KG1 (cell line): ENCODE measurements around the gene OTULINL.

Experiments used
- DNase-seq: peaks from one replicate; lab custom pipeline; 2025; lab: John Stamatoyannopoulos, UW

OTULINL gene

DNA sequence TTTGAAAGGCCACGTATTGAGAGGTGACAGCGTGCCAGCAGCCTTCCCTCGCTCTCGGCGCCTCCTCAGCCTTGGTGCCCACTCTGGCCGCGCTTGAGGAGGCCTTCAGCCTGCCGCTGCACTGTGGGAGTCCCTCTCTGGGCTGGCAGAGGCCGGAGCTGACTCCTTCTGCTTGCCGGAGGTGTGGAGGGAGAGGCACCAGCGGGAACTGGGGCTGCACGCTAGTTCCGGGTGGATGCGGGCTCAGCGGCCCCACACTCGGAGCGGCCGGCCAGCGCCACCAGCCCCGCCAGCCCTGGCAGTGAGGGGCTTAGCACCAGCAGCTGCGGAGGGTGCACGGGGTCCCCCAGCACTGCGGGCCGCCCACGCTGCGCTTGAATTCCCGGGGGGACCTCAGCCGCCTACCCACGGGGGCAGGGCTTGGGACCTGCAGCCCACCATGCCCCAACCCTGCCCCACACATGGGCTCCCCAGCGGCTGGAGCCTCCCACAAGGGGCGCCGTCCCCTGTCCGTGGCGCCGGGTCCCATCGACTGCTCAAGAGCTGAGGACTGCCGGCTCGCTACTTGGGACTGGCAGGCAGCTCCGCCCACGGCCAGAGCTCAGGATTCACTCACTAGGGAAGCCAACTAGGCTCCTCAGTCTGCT is 4.4 kb upstream of the OTULINL start:
- no peak for DNase-seq

DNA sequence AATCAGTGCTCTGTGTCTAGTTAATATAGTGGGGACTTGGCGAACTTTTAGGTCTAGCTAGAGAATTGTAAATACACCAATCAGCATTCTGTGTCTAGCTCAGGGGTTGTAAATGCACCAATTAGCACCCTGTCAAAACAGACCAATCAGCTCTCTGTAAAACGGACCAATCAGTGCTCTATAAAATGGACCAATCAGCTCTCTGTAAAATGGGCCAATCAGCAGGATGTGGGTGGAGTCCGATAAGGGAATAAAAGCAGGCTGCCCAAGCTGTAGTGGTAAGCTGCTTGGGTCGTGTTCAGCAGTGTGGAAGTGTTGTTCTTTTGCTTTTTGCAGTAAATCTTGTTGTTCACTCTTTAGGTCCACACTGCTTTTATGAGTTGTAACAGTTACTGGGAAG is 3.6 kb upstream of the OTULINL start:
- no peak for DNase-seq

DNA sequence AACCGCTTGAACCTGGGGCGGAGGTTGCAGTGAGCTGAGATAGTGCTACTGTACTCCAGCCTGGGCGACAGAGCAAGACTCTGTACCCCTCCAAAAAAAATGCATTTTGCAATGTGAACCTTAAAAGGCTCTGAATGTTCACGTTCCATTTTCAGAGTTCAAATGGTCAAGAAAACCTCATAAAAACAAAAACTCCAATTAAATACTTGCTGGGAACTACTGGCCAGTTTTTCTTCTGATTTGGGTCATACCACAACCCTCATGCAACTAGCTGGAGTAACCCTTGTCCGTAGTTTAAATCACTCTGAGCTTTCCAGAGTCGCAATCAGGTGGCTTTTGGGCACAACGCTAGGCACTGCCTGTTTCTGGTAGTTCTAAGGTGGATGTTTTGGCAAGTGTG is 2.3 kb upstream of the OTULINL start:
- DNase-seq = no peak

DNA sequence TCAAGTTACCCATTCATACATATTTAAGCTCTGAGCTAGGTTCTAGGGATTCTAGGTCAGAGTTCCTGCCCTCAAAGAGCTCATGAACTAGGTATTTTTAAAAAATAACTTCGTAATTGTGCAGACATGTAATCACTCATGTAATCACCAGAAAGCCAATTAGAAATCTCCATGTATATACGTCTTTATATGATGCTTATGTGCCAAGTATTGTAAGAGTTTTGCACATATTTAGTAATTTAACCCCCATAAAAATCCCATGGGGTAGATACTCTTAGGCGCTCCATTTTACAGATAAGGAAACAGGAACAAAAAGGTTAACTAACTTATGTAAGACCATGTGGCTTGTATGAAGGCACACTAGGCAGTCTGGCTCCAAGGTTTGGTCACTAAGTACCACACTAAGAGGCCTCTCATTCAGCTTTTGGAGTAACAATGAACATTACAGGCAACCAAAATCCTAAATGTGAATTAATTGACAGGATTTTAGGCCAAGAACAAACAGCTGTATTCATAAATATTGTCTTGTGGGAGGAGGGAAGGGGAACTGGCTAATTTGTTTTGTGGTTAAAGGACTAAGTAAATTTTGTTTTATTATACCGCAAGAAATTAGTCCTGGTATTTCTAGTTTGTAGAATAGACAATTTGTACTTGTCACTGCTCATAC is 1.7 kb upstream of the OTULINL start:
- no peak for DNase-seq

DNA sequence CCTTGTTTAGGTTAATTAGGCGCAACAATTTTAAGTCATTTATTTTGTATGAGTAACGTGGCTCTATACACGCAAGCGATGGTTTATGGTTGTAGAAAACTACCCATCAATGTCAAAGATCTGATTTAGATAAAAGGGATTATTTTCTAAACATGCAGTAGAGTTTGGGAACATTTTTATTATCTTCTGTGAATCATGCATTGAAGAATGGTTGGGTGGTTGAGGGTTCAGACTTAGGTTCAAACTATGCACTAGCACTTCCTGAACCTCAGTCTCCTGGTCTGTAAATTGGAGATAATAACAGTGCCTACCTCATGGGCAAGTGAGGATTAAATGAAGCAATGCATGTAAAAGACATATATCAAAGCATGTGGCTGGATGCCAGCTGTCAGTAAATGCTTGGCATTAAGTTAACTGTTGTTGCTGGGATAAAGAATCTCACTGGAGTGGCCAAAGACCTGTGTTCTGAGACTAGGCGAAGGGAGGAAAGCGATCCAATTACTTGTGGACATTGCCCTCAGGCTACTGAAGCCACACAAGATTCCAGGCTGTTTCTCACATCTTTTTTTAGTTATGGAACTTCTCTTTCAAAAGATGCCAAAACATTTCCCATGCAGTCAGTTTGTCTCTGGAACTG is 1.1 kb upstream of the OTULINL start:
- DNase-seq = no peak

DNA sequence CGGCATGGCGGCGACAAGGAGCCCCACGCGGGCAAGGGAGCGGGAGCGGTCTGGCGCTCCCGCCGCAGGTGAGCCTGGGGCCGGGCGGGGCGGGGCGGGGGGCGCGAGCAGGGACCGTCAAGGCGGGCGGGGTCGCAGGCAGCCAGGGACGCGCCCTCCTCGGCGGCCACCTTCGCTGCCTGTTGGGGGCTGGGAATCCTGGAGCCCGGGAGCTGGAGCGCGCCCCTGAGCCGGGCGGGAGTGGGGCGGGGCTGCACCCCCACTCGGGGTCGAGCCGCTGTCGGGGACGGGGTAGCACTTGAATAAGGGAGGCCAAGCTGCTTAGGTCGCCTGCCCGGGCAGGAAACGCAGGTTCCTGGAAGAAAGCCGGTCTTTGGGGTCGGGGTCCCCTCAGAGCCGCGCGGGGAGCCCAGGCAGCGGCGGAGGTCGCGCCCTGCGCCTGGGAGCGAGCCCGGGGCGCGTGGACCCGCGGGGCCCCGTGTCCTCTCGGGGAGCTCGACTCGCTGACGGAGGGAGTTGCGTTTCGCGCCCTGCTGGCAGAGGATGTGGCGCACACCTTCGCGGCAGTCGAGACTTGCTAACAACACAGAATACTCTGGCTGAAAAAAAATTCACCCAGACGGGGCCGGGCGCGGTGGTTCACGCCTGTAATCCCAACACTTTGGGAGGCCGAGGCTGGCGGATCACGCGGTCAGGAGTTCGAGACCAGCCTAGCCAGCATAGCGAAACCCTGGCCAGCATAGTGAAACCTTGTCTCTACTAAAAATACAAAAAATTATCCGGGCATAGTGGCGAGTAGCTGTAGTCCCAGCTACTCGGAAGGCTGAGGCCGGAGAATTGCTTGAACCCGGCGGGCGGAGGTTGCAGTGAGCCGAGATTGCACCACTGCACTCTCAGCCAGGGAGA is 552 bp downstream of the OTULINL start:
- DNase-seq = peak; percentile 35

DNA sequence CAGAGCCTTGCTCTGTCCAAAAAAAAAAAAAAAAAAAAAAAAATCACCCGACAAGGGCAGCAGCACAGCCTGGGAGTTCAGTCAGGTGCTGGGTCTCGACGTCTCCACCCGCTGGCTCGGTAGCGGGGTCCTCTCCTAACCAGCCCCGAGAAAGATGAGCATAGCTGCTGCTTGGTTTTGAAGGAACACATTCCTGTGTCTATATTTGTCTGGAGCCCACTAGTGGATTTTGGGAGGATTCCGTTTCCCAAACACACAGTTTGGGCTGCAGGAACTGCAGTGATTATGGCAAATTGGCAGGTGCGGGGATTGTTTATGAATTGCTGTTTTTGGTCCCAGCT is 1.2 kb downstream of the OTULINL start:
- no peak for DNase-seq

DNA sequence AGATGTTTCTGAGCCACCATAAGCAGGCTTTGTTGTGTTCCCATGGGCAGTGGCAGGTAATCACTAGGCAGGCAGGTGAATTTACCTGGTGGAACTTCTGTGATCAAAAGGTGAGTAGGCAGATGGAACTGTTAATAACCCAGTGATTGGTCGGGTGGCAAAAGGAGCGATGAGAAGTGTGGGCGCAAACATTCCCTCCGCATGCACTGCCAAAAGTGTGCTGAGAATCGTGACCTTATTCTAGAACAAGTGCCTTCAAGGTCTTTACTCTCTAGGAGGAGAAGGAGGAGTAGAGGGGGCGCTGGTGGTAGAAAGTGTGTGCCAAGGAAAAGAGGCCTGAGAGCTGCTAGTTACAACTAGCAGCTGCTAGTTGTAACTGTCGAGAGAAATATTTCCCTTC is 3.3 kb downstream of the OTULINL start:
- no peak for DNase-seq

DNA sequence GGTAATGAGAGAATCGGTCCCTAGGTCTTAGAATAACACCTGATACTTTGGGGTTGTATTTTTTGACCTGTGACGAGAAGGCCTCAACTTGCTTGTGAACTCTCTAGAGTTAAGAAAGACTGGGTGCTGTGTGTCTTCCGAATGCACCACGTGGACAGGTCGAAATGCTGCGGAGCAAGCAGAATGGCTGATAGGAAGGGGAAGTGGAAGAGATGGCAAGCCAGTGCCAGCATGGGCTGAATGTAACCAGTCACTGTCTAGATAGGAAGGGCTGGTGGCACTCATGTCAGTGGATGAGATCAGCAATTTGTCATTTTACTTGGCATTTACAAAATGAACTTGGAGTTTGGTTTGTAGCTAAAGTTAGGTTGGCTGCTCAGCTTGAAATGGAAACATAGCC is 5.6 kb downstream of the OTULINL start:
- DNase-seq = peak; percentile 8

DNA sequence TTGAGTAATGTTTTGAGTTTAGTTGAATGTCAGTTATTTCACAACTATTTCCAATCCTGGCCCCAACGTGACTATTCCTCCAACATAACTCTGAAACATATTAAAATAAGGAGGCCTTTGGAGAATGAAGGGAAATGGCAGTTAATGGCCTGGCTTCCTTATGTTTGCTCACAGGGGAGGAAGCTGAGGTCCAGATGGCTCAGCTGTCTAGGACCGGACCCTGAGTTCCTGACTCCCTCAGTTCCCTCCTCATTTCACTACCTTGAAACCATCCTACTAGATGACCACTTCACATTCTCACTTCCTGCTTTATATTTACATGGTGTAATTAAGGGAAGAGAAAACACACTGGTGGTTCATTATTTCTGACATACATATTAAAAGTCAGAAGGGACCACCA is 6.6 kb downstream of the OTULINL start:
- DNase-seq = no peak

DNA sequence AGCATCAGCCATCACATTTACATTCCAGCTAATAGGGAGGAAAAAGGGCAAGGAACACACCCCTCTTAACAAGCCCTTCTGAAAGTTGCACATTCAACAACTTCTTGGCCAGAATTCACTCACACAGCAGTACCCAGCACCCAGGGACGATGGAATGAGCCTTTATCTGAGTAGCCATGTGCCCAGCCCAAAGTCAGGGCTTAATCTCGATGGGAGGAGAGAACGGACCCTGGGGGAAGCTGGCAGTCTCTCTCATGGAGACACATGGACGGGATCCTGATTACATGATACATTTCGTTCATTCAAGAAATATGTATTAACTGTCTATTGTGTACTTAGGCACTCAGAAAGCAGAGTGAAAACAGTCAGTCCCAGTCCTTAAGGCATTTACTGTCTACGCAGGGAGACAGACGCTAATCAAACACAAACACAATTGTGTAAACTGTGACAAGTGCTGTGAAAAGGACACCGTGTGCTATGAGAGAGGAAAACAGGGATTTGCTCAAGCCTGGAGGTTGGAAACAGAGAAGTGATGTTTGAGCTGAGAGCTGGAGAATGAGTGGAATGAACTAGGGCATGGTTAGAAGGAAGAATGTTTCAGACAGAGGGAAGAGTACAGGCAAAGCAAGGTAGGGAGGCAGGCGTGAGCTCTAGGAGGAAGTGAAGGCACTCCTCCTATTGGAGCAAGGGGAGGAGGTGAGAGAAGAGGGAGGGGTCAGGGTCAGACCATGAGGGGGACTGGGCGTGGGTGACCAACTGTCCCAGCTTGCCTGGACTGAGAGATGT is 7.4 kb downstream of the OTULINL start:
- no peak for DNase-seq

DNA sequence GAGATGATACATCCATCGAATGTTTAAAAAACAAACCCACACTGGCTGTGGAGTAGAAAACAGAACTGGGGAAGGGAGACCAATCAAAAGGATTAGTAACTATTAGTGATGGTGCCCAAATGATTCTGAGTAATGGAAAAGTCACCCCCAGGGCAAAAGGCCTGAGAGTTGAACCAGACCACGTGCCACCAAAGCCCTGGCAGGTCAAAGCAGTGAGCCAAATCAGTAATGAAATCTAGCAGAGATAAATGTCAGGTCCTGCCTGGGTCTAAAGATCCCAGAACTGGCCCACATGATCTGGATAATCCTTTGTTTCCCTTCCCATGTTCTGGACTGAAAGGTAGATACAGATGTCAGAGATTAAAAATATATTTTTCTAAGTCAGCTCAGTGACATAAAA is 9.4 kb downstream of the OTULINL start:
- no peak for DNase-seq

DNA sequence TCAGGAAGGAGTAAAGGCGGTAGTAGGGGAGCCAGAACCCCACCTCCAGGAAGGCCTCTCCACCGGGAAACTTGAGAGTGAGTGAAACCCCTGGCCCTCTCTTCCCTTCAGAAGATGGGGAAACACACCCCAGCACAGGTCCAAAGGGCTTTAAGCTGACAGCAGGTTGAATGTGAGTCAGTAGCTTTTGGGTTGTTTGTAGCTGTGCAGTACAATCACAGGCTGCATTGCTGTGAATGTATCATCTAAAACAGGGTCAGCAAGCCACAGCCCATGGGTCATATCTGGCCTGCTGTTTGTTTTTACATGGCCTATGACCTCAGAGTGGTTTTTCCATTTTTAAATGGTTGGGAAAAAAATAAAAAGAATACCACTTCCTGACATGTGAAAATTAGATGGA is 10.0 kb downstream of the OTULINL start:
- DNase-seq = no peak

DNA sequence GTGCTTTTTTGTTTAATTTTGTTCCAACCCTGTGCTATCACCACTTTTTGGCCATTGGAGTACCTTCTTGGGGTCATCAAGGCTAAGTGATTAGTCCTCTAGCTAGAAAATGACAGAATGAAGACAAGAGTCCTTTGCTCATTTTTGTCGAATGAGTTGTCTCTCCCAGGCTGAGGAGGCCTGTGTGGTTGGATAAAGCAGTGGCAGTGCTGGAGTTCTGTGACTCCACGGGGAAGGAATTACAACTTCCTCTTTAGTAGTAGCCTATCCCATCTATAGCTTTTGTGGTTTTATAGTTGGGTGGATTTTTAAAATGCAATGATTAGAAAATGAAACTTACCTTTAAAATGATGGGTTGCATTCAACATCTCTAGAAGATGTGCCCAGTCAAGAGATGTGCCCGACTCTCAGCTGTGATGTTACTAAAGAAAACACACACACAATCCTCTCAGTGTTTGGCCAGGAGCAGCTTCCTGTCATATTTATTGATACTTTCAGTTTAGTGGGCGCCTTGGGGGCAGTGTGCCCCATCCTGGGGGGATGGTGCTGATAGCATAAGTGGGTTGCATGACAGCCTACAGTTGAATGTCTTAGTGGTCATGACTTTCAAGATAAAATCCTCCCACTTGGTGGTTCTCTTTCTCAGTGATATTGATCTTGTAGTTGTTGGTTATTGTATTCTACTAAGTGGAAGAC is 11.9 kb downstream of the OTULINL start:
- peak; percentile 45 for DNase-seq

DNA sequence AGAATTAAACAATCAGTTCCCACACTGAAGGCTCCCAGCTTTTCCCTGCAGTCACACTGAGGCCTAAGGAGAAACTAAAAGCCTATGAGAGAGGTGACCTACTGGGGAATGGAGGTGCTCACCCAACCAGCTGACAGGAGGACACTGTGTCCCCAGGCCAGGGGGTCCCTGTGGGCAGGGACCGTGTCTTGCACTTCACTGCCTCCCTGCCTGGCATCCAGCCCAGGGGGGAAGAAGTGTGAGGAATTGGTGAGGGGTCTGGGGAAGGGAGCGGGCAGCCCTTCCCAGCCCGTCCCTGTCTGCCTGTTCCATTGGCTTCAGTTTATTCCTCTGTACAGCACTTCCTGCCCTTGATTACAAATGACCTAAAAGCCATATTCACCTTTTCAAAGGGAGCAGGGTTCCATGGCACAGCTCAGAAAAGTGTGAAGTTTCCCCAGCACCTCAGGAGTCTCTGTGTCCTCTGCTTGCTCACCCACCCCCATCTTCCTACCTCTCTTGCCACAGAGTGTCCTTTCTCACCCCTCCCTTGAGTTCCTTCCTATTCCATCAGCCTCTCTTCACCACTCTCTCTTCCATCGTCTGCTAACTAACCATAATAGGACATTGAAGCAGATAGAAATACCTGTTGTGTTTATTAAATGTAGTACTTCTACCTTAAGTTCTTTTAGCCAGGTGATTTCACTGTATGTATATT is 12.9 kb downstream of the OTULINL start:
- DNase-seq = no peak

DNA sequence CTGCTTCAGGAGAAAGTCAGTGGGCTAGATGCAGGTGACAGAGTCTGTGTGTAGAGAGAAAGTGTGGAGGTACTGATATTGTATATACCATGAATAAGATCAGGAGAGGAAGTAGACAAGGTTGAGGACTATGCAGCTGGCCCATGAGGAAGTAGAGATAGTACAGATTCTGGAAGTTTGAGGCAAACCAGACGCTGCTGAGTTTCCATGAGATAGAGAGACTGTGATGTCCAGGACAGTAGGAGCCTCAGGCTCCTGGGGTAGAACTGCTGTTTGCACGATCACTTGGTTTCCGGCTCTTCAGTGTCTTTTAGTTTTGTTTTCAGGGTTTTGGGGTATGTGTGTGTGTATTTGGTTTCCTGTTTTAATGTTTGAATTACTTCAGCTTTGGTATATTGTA is 13.6 kb downstream of the OTULINL start:
- peak; percentile 80 for DNase-seq

DNA sequence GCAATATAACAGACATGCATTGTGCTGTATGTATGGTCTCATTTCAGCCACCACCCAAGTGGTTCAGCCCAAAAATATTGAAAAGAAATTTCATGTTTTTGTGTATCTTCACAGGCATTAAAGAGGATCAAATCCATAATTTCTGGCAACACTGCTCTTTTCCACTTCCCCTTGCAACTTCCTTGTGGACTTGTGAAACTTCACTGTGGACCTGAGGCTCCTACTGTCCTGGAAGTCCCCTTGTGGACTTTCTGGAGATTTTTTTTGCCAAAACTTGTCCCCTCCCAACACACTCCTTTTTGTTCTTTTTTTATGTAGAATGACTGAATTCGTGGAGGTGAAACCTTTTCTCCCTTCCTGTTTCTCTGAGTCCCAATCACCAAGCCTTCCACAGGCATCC is 14.3 kb downstream of the OTULINL start:
- DNase-seq = no peak

DNA sequence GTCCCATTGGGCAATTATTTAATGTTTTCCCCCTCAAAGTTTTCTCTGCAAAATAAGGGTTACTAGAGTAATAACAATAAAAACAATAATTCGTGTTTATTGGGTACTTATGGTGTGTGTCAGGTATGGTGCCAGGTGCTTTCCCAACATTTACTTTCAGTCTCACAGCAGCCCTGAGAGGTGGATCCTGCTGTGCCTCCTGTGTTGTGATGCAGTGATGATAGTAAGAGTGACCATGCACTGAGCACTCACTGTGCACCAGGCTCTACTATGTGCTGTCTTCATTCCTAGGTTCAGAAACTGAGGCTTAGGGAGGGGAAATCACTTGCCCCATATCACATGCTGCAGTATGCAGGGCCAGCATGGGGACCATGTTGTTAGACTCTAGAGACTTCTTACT is 15.5 kb downstream of the OTULINL start:
- DNase-seq = no peak

DNA sequence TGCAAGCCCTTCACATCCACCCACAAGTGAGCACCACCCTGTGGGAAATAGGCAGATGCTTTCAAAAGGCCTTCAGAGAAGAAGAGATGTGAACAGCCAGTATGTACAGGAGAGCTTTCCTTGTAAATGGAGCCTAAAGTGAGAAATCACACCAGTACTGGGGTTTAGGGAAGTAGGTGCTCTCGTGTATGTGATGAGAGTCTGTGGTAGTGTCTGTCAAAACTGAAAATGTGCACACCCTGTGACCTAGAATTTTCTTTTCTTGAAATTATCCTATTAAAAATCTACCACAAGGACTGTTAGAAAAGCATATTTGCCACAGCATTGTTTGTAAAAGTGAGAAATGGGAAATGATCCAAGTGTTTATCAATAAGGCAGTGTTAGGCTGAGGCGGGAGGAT is 16.6 kb downstream of the OTULINL start:
- DNase-seq = no peak

DNA sequence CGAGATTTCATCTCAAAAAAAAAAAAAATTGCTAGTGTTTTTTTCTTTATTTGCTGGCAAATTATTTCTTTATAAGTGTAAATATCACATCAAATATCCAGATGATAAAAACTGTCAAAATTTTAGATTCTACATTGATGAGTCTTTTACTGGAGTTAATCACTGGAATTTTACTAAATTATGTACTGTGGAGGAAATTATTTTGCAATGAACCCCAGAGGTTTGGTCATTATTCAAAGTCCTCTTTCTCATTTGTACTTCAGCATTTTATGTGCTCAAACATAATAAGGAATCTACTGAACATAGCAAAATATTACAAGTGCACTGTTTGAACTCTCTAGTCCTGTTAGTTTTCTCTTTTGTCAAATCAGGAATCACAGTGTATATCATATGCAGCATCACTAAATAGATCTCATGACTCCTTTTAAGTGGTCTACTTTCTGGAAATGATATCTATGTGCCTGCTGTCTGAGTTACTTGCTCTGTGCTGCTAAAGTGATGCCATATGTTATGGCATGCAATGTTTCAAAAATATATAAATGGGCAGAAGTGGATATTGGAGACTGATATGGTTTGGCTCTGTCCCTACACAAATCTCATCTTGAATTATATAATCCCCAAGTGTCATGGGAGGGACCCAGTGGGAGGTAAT is 18.0 kb downstream of the OTULINL start:
- DNase-seq = no peak
